Measurements from ENCODE around the gene FUT7. TPM values are rescaled to one million over a fixed set of nuclear protein-coding genes. Genes with fewer than 3 reads are reported as not detected.

FUT7 gene
- total RNA-seq, 4 donors from 2014 or later, result 0.60 TPM; not detected in 3

- WGBS, 2 donors, result 78 to 88% methylated on average over 10 to 13 of the region's 26 CpGs
- no peak overlapping the region for H3K4me3 ChIP-seq
- H3K36me3 ChIP-seq, result no peaks in the 10 kb centered on the region
- peaks cover 0 to 8% of the 10 kb centered on the region in 2 donors for H3K27me3 ChIP-seq
- DNase-seq (ENCODE audit: low spot score in 2 of 2), result no peak
- H3K9me3 ChIP-seq, result no peaks in the 10 kb centered on the region
- no peak for TF ChIP-seq POLR2A (IDR thresholded peaks at IDR 0.05)
- TF ChIP-seq CTCF (IDR thresholded peaks at IDR 0.05), result no peak
- TF ChIP-seq EP300 (IDR thresholded peaks at IDR 0.05), result no peak
- H3K4me1 ChIP-seq, result peaks cover 0 to 41% (median 17%) of the 10 kb centered on the region in 4 donors
- H3K27ac ChIP-seq, result no peak overlapping the region
These were observed 34.4 kb upstream of the FUT7 start for GRCh38 chr9:137066096-137066861.

DNA sequence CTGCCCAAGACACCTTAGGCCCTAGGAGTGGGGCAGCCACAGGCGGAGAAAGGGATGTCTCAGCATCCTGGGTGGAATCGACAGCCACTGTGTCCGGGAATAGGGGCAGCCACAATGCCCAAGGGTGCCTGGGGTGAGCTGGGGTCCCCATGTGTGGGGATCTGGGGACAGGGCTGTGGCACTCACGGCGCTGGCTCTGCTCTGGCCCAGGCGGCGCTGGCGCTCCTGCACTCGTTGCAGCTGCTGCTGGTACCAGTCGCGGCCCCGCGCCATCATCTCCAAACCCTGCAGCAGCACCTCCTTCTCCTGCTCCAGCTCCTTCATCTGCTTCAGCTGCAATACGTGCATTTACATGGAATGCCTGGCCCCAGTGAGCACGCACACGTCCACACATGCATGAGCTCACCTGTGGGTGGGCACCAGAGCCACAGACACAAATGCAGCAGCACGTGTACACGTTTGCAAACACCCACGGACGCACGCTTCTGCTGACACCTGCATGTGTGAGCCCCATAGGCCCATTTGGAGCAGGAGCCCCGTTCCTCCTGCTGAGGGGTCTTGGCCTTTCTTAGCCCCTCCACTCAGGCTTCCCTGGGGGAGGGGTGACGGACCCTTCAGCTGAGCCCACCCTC is 33.6 kb upstream of the FUT7 start:
- peaks cover 0 to 33% (median 9%) of the 10 kb centered on the region in 4 donors for H3K4me1 ChIP-seq
- TF ChIP-seq POLR2A (IDR thresholded peaks at IDR 0.05) (no peak), CTCF (IDR thresholded peaks at IDR 0.05) (no peak), EP300 (IDR thresholded peaks at IDR 0.05) (no peak)

GRCh38 chr9:137064880-137065164 is 32.9 kb upstream of the FUT7 start:
- TF ChIP-seq POLR2A (IDR thresholded peaks at IDR 0.05) (no peak), EP300 (IDR thresholded peaks at IDR 0.05) (no peak), CTCF (IDR thresholded peaks at IDR 0.05) (no peak)
- no peak overlapping the region for H3K27ac ChIP-seq
- no peak overlapping the region for H3K4me3 ChIP-seq
- DNase-seq (ENCODE audit: low spot score in 2 of 2), result no peak
- H3K4me1 ChIP-seq, result peaks cover 0 to 28% (median 9%) of the 10 kb centered on the region in 4 donors
- no peaks in the 10 kb centered on the region for H3K36me3 ChIP-seq
- H3K27me3 ChIP-seq, result peaks cover 0 to 8% of the 10 kb centered on the region in 2 donors
- no peaks in the 10 kb centered on the region for H3K9me3 ChIP-seq
- 79 to 81% methylated on average over 12 of the region's 12 CpGs for WGBS, 2 donors

More for the DNA sequence above, 33.6 kb upstream of the FUT7 start:
- H3K27me3 ChIP-seq, result peaks cover 0 to 8% of the 10 kb centered on the region in 2 donors
- H3K4me3 ChIP-seq, result no peak overlapping the region
- no peak for DNase-seq (ENCODE audit: low spot score in 2 of 2)
- no peak overlapping the region for H3K27ac ChIP-seq
- WGBS, 2 donors, result 86 to 88% methylated on average over 21 to 23 of the region's 23 CpGs
- no peaks in the 10 kb centered on the region for H3K36me3 ChIP-seq
- H3K9me3 ChIP-seq, result no peaks in the 10 kb centered on the region

GRCh38 chr9:137064027-137064879 is 32.4 kb upstream of the FUT7 start:
- peaks cover 0 to 4% of the 10 kb centered on the region in 2 donors for H3K27me3 ChIP-seq
- peaks cover 0 to 23% (median 8%) of the 10 kb centered on the region in 4 donors for H3K4me1 ChIP-seq
- no peaks in the 10 kb centered on the region for H3K9me3 ChIP-seq
- no peak for TF ChIP-seq POLR2A (IDR thresholded peaks at IDR 0.05)
- TF ChIP-seq EP300 (IDR thresholded peaks at IDR 0.05), result peak in 1 of 2 donors; percentile 26
- peak; percentile 91 to 99 (median 98) for TF ChIP-seq CTCF (IDR thresholded peaks at IDR 0.05)
- 41 to 45% methylated on average over 48 to 52 of the region's 55 CpGs for WGBS, 2 donors
- H3K36me3 ChIP-seq, result no peaks in the 10 kb centered on the region
- peak overlapping the region in 2 of 4 donors; percentile 36 to 48 for H3K27ac ChIP-seq
- peak in 1 of 2 donors; percentile 54 for DNase-seq (ENCODE audit: low spot score in 2 of 2)
- no peak overlapping the region for H3K4me3 ChIP-seq

Data from tibial nerve (tissue), 4 donors.